GM12878 (cell line): Measurements from ENCODE around the gene PDK3. TPM values are rescaled to one million over a fixed set of nuclear protein-coding genes. Genes with fewer than 3 reads are reported as not detected.
A peak's percentile ranks its signal among the peaks of the same experiment; 100 is the strongest.

Source experiments
- ATAC-seq: fragments of 200-7000 bp; cut with Tn5 transposase; 3 replicates; pipeline ENCODE4 v1.9.1; 2020; ENCODE audit warnings: mild to moderate bottlenecking, moderate library complexity
- BruUV-seq: library from RNA; stranded (reverse); fragments of 400-500 nt; replicated peaks from 2 replicates; lab custom pipeline; 2021; lab: Mats Ljungman, UMichigan
- CTCF ChIA-PET: fragments of 300-600 bp; sonication (Branson Sonifier 250); formaldehyde crosslinking; extraction: SDS; loops from one replicate; lab custom pipeline; 2021; ENCODE audit warnings: inconsistent platforms; lab: Yijun Ruan, JAX
- POLR2A ChIA-PET: fragments of 350-600 bp; formaldehyde crosslinking; extraction: SDS; loops from one replicate; lab custom pipeline; 2021; ENCODE audit warnings: inconsistent platforms; lab: Charles Lee
- RAD21 ChIA-PET: fragments of 300-600 bp; sonication (Branson Sonifier 250); formaldehyde crosslinking; loops from one replicate; lab custom pipeline; 2023; ENCODE audit warnings: antibody characterized with exemption; ENCODE audit not compliant: unreplicated experiment; lab: Charles Lee
- SMC1A ChIA-PET: fragments of 300-600 bp; sonication (Branson Sonifier 250); formaldehyde crosslinking; loops from one replicate; lab custom pipeline; 2023; ENCODE audit not compliant: unreplicated experiment, uncharacterized antibody; lab: Charles Lee
- DNase-seq: peaks from one replicate; pipeline ENCODE4 v3.0.0-alpha.2; 2011; ENCODE audit warnings: low read depth, low spot score
- FAIRE-seq: peaks from 3 replicates; lab custom pipeline; 2011; peaks lifted over from hg19 to GRCh38; lab: Jason Lieb, UNC
- H2AFZ ChIP-seq: 2 replicates; pipeline ENCODE4 v1.6.0; 2011; ENCODE audit warnings: low read depth, low read length, control low read depth; ENCODE audit not compliant: control insufficient read depth
- H3K27ac ChIP-seq: 2 replicates; pipeline ENCODE4 v1.5.1; 2011; ENCODE audit warnings: control low read depth; ENCODE audit not compliant: control insufficient read depth, insufficient read depth
- H3K27me3 ChIP-seq, 2 experiments: replicated peaks in 1 of 2; 2 replicates each; pipeline versions ENCODE4 v1.6.0 to v1.6.1; 2011; ENCODE audit warnings: low read length in 1 of 2; ENCODE audit not compliant: control insufficient read depth in 2 of 2, insufficient read depth in 2 of 2
- H3K36me3 ChIP-seq, 2 experiments: 2 replicates each; pipeline ENCODE4 v1.5.1; 2011; ENCODE audit warnings: low read length in 1 of 2; ENCODE audit not compliant: control insufficient read depth in 2 of 2, insufficient read depth in 2 of 2
- H3K4me1 ChIP-seq: 2 replicates; pipeline ENCODE4 v1.6.1; 2011; ENCODE audit warnings: mild to moderate bottlenecking, low read length, moderate library complexity, mixed read lengths; ENCODE audit not compliant: control insufficient read depth, insufficient read depth
- H3K4me2 ChIP-seq: 2 replicates; pipeline ENCODE4 v1.6.0; 2011; ENCODE audit warnings: control low read depth; ENCODE audit not compliant: control insufficient read depth, insufficient read depth
- H3K4me3 ChIP-seq: fragments of 200-600 bp; sonication (generic); 2 replicates; pipeline ENCODE4 v1.5.1; 2016
- H3K79me2 ChIP-seq: 2 replicates; pipeline ENCODE4 v1.6.0; 2011; ENCODE audit warnings: low read length; ENCODE audit not compliant: control insufficient read depth, insufficient read depth
- H3K9ac ChIP-seq: 2 replicates; pipeline ENCODE4 v1.8.0; 2011; ENCODE audit warnings: low read length, control low read depth, mixed read lengths; ENCODE audit not compliant: control insufficient read depth, insufficient read depth
- H3K9me3 ChIP-seq: replicated peaks from 3 replicates; pipeline ENCODE4 v1.5.1; 2011; ENCODE audit warnings: mild to moderate bottlenecking, low read length; ENCODE audit not compliant: control insufficient read depth, insufficient read depth
- H4K20me1 ChIP-seq: 2 replicates; pipeline ENCODE4 v1.6.0; 2011; ENCODE audit not compliant: control insufficient read depth, insufficient read depth
- IKZF1 ChIP-seq: fragments of 450-650 bp; conservative IDR thresholded peaks from 2 replicates; pipeline ENCODE4 v1.6.1; 2017; ENCODE audit warnings: antibody characterized with exemption, mild to moderate bottlenecking
- JUNB ChIP-seq: IDR thresholded peaks from 2 replicates; pipeline ENCODE4 v1.6.1; 2016; ENCODE audit warnings: antibody characterized with exemption, mild to moderate bottlenecking
- NR2C1 ChIP-seq: fragments of 450-650 bp; IDR thresholded peaks from 2 replicates; pipeline ENCODE4 v1.6.1; 2017; ENCODE audit warnings: antibody characterized with exemption, mild to moderate bottlenecking, moderate library complexity
- NR2F1 ChIP-seq: fragments of 450-650 bp; conservative IDR thresholded peaks from 2 replicates; pipeline ENCODE4 v1.6.1; 2017; ENCODE audit warnings: mild to moderate bottlenecking
- RFX5 ChIP-seq: IDR thresholded peaks from 2 replicates; pipeline ENCODE4 v1.6.1; 2011; ENCODE audit warnings: low read depth, low read length, improper control_type of control experiment
- SPI1 ChIP-seq: IDR thresholded peaks from 2 replicates; pipeline ENCODE4 v1.6.1; 2011; ENCODE audit warnings: low read depth, mild to moderate bottlenecking, low read length, moderate library complexity, borderline replicate concordance; ENCODE audit not compliant: insufficient read depth
- WGBS: methylation state at CpG from one replicate; pipeline ENCODE4 v1.1.6; 2016; ENCODE audit warnings: low lambda C conversion rate; ENCODE audit not compliant: insufficient replicate concordance, insufficient coverage; ENCODE audit errors: missing lambda C conversion rate; 5-methylcytosine and 5-hydroxymethylcytosine counted together
- in situ Hi-C: fragments of 300-500 bp; cut with MboI; formaldehyde crosslinking; loops from 9 replicates; pipeline ENCODE4 v1.14.3; 2018; ENCODE audit warnings: mixed read lengths
- intact Hi-C: fragments of 100-400 bp; cut with micrococcal nuclease; formaldehyde crosslinking; loops from one replicate; pipeline ENCODE4 v1.14.2; 2022; ENCODE audit not compliant: unreplicated experiment
- polyA plus RNA-seq, 11 experiments: library from polyadenylated mRNA; depleted of rRNA in 4 of 11; unstranded in 6 of 11; stranded (reverse) in 5 of 11; fragments of >200 nt; fragmentation: Nextera tagmentation in 4 of 11; fragmentation: Illumina TruSeq in 1 of 11; extraction: Ambion mirVana in 4 of 11; extraction: Trizol in 1 of 11; gene quantifications; 1 replicate in 1 of 11; 2 replicates in 10 of 11; pipeline versions ENCODE4 v1.2.1 to v1.2.3, GENCODE V29; 2011 to 2016; ENCODE audit warnings: inconsistent platforms in 2 of 11, missing spikeins in 2 of 11, low read depth in 1 of 11
- total RNA-seq, 4 experiments: library from RNA; depleted of rRNA in 3 of 4; stranded (reverse); fragments of >200 nt in 3 of 4; fragmentation: Illumina TruSeq in 1 of 4; extraction: Trizol in 1 of 4; gene quantifications; 2 replicates each; pipeline versions ENCODE4 v1.2.1 to v1.2.3, GENCODE V29; 2013 to 2021

Gene PDK3
- total and polyA plus RNA-seq, 10 of the 15 experiments (the other 5 are each of a cell fraction or from before 2014, with no cell fraction given) = 4.2 to 54.6 (median 21.9) TPM

DNA sequence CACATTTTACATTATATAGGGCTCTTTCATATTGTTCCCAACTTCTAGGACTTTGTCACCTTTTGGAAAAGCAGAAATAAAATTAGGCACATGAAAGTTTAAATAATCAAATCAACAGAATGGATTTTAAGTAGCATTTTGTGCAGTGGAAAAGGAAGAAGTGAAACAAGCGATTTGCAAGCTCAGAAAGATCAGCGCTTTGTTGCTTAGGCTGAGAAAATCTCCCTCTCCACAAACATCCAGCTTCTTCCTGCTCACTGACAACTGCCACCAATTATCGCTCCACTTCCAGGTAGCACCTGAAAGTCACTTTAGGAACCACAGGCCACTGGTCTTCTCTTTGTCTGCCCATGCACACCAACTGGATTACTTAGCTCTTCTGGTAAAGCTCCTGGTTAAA is 2.0 kb upstream of the PDK3 start:
- ChIA-PET RAD21 (interaction anchor here (1.8 kb wide), 1 partner anchor 66 kb away, joined by 5 read pairs; no protein-coding TSS in a partner anchor), CTCF (interaction anchor here (0.9 to 1.5 kb wide), 2 partner anchors 35 to 67 kb away, joined by 3 to 6 read pairs; no protein-coding TSS in a partner anchor), SMC1A (interaction anchor here (0.9 to 1.6 kb wide), 3 partner anchors 17 to 36 kb away, joined by 3 to 7 read pairs (median 4); no protein-coding TSS in a partner anchor), POLR2A (interaction anchor here (0.6 to 2.1 kb wide), 3 partner anchors 17 to 43 kb away, joined by 3 to 12 read pairs (median 3); no protein-coding TSS in a partner anchor)
- Histone ChIP-seq H4K20me1 (no peaks in the 10 kb centered on the region), H3K4me1 (peaks cover 6% of the 10 kb centered on the region; the same call in 1 of the 2 replicates), H3K27me3 (no peaks in the 10 kb centered on the region), H3K4me2 (peak overlapping the region; percentile 55), H3K36me3 (no peaks in the 10 kb centered on the region), H3K9ac (no peak overlapping the region), H3K79me2 (peaks cover 22% of the 10 kb centered on the region), H2AFZ (peak overlapping the region; percentile 29; the same call in 1 of the 2 replicates), H3K27ac (no peak overlapping the region), H3K4me3 (no peak overlapping the region), H3K9me3 (no peaks in the 10 kb centered on the region)
- 23% methylated on average over 3 of the region's 3 CpGs for WGBS
- intact Hi-C loops = no loop called here
- ATAC-seq (no peak), FAIRE-seq (peak; percentile 13), DNase-seq (no peak)
- BruUV-seq = no TSS peak
- 0 out of 2 replicates have a peak, but pooled peaks have one; percentile 13 for TF ChIP-seq IKZF1
- TF ChIP-seq SPI1 = peak; percentile 55; the same call in 1 of the 2 replicates
- no peak for TF ChIP-seq RFX5
- in situ Hi-C loops = no loop called here

DNA sequence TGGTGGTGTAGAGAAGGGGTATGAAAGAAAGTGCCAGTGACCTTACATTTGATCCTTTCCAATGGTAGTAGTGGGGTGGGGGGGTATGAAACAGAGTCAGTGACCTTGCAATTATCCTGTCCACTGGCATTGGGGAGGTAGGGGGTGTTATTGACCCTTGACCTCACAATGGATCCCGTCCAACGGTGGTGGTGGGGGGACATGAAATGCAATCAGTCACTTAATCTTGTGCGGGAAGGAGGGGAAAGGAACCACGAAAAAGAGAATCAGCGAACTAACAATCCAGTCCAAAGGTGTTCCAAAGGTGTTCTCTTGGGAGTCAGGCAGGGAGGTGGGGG is 619 bp upstream of the PDK3 start:
- DNase-seq (no peak), ATAC-seq (no peak), FAIRE-seq (no peak)
- no TSS peak for BruUV-seq
- Histone ChIP-seq H3K36me3 (no peaks in the 10 kb centered on the region), H3K4me1 (peaks cover 6% of the 10 kb centered on the region; the same call in 1 of the 2 replicates), H3K79me2 (peaks cover 27% of the 10 kb centered on the region), H2AFZ (peak overlapping the region; percentile 79), H4K20me1 (no peaks in the 10 kb centered on the region), H3K4me2 (peak overlapping the region; percentile 77), H3K9me3 (no peaks in the 10 kb centered on the region), H3K27ac (peak overlapping the region; percentile 73), H3K4me3 (peak overlapping the region; percentile 62; the same call in 1 of the 2 replicates), H3K9ac (peak overlapping the region; percentile 75; the same call in 1 of the 2 replicates), H3K27me3 (no peaks in the 10 kb centered on the region)
- TF ChIP-seq NR2F1 (0 out of 2 replicates have a peak, but pooled peaks have one; percentile 57), NR2C1 (peak; percentile 48; the same call in 1 of the 2 replicates), JUNB (no peak)
- ChIA-PET SMC1A (interaction anchor here (0.6 to 2.9 kb wide), 7 partner anchors 16 to 68 kb away, joined by 3 to 15 read pairs (median 4); no protein-coding TSS in a partner anchor), CTCF (interaction anchor here (1.5 kb wide), 1 partner anchor 69 kb away, joined by 6 read pairs; no protein-coding TSS in a partner anchor), POLR2A (interaction anchor here (0.7 to 2.1 kb wide), 3 partner anchors 16 to 481 kb away, joined by 3 to 12 read pairs (median 7); no protein-coding TSS in a partner anchor), RAD21 (interaction anchor here (1.1 to 2.9 kb wide), 3 partner anchors 34 to 68 kb away, joined by 3 to 12 read pairs (median 5); no protein-coding TSS in a partner anchor)
- WGBS = 23% methylated on average over 4 of the region's 5 CpGs
- intact Hi-C loops (no loop called here), in situ Hi-C loops (no loop called here)
